HepG2 (cell line): ENCODE measurements around the gene ZDHHC21. TPM values are rescaled to one million over a fixed set of nuclear protein-coding genes. Genes with fewer than 3 reads are reported as not detected.

Experiments
- ATAC-seq: fragments of 200-7000 bp; cut with Tn5 transposase; 3 replicates; pipeline ENCODE4 v1.9.1; 2020; ENCODE audit warnings: mild to moderate bottlenecking, moderate library complexity
- BruUV-seq: library from RNA; stranded (reverse); fragments of 400-500 nt; replicated peaks from 2 replicates; lab custom pipeline; 2021; lab: Mats Ljungman, UMichigan
- CTCF ChIA-PET: fragments of 300-600 bp; formaldehyde crosslinking; extraction: SDS; loops from one replicate; lab custom pipeline; 2021; ENCODE audit warnings: low total read pairs, inconsistent platforms, low intra/inter-chr PET ratio; lab: Yijun Ruan, JAX
- POLR2A ChIA-PET: fragments of 350-600 bp; sonication (Branson Sonifier 250); formaldehyde crosslinking; loops from one replicate; lab custom pipeline; 2020; ENCODE audit warnings: antibody characterized with exemption, inconsistent platforms; lab: Yijun Ruan, JAX
- DNase-seq: peaks from one replicate; pipeline ENCODE4 v3.0.0-alpha.2; 2015; ENCODE audit warnings: low spot score
- FAIRE-seq: peaks from 3 replicates; lab custom pipeline; 2011; peaks lifted over from hg19 to GRCh38; lab: Jason Lieb, UNC
- H2AFZ ChIP-seq: one replicate; pipeline ENCODE4 v1.6.1; 2011; ENCODE audit warnings: low read length, inconsistent platforms
- H3K27ac ChIP-seq: fragments of 300-600 bp; 3 replicates; pipeline ENCODE4 v1.8.0; 2011; ENCODE audit warnings: mixed run types, mild to moderate bottlenecking, mixed read lengths, low read length, inconsistent platforms; ENCODE audit not compliant: insufficient read depth; ENCODE audit errors: extremely low read length
- H3K27me3 ChIP-seq, 2 experiments: fragments of 200-600 bp in 1 of 2; 2 replicates in 1 of 2; 3 replicates in 1 of 2; pipeline versions ENCODE4 v1.6.0 to v1.8.0; 2011; ENCODE audit warnings: low read length in 2 of 2, mild to moderate bottlenecking in 2 of 2, moderate library complexity in 2 of 2, inconsistent platforms in 1 of 2; ENCODE audit not compliant: insufficient read depth in 2 of 2, control insufficient read depth in 1 of 2
- H3K36me3 ChIP-seq, 2 experiments: fragments of 200-600 bp in 1 of 2; replicated peaks in 1 of 2; 2 replicates in 1 of 2; 3 replicates in 1 of 2; pipeline versions ENCODE4 v1.5.1 to v1.8.0; 2011; ENCODE audit warnings: low read length in 2 of 2, inconsistent platforms in 1 of 2; ENCODE audit not compliant: insufficient read depth in 2 of 2, control insufficient read depth in 1 of 2
- H3K4me1 ChIP-seq: 2 replicates; pipeline ENCODE4 v1.5.1; 2012; ENCODE audit warnings: low read length, inconsistent platforms; ENCODE audit not compliant: insufficient read depth
- H3K4me2 ChIP-seq: 2 replicates; pipeline ENCODE4 v1.6.0; 2011; ENCODE audit warnings: low read depth, low read length, inconsistent platforms
- H3K4me3 ChIP-seq, 3 experiments: fragments of 200-600 bp in 1 of 3; sonication (generic), shearing (Covaris generic) in 1 of 3; replicated peaks in 1 of 3; 2 replicates each; pipeline ENCODE4 v1.5.1; 2011 to 2016; ENCODE audit warnings: low read length in 3 of 3, inconsistent platforms in 2 of 3, low read depth in 2 of 3, mild to moderate bottlenecking in 2 of 3, control low read depth in 1 of 3, mixed read lengths in 1 of 3; ENCODE audit not compliant: insufficient read depth in 1 of 3
- H3K79me2 ChIP-seq: one replicate; pipeline ENCODE4 v1.6.1; 2011; ENCODE audit warnings: low read length, inconsistent platforms; ENCODE audit not compliant: insufficient read depth
- H3K9ac ChIP-seq: 2 replicates; pipeline ENCODE4 v1.6.0; 2011; ENCODE audit warnings: mild to moderate bottlenecking, low read depth, low read length, inconsistent platforms; ENCODE audit not compliant: insufficient read depth
- H3K9me3 ChIP-seq: 2 replicates; pipeline ENCODE4 v1.5.1; 2012; ENCODE audit warnings: mild to moderate bottlenecking, low read length
- H4K20me1 ChIP-seq: 2 replicates; pipeline ENCODE4 v1.6.0; 2011; ENCODE audit warnings: inconsistent platforms, mild to moderate bottlenecking, low read length, moderate library complexity; ENCODE audit not compliant: insufficient read depth
- KLF16 ChIP-seq, 2 experiments: sonication (generic) in 1 of 2; formaldehyde crosslinking in 1 of 2; IDR thresholded peaks; 2 replicates each; pipeline versions ENCODE4 v1.6.1 to v1.8.0; 2016 to 2023; ENCODE audit warnings: missing genetic modification reagents in 2 of 2, missing compliant biosample characterization in 1 of 2
- NBN ChIP-seq: fragments of 450-650 bp; conservative IDR thresholded peaks from 2 replicates; pipeline ENCODE4 v1.6.1; 2017
- NR2F2 ChIP-seq: IDR thresholded peaks from 2 replicates; pipeline ENCODE4 v1.6.1; 2012; ENCODE audit warnings: low read depth, inconsistent platforms, borderline replicate concordance
- PHB2 ChIP-seq: fragments of 450-650 bp; IDR thresholded peaks from 2 replicates; pipeline ENCODE4 v1.6.1; 2018; ENCODE audit not compliant: partially characterized antibody
- SP140L ChIP-seq: sonication (generic); formaldehyde crosslinking; IDR thresholded peaks from 2 replicates; pipeline ENCODE4 v1.4.0; 2020; ENCODE audit warnings: missing genetic modification reagents, borderline replicate concordance
- ZFAT ChIP-seq: sonication (generic); formaldehyde crosslinking; conservative IDR thresholded peaks from 2 replicates; pipeline ENCODE4 v1.8.1; 2023; ENCODE audit warnings: missing genetic modification reagents, inconsistent platforms
- ZFP82 ChIP-seq: sonication (generic); formaldehyde crosslinking; IDR thresholded peaks from 2 replicates; pipeline ENCODE4 v1.5.1; 2020; ENCODE audit warnings: mild to moderate bottlenecking, missing genetic modification reagents, borderline replicate concordance
- ZNF331 ChIP-seq: sonication (generic); formaldehyde crosslinking; IDR thresholded peaks from 2 replicates; pipeline ENCODE4 v1.4.0; 2020; ENCODE audit warnings: missing genetic modification reagents
- ZNF501 ChIP-seq: sonication (generic); formaldehyde crosslinking; IDR thresholded peaks from 2 replicates; pipeline ENCODE4 v1.5.1; 2020; ENCODE audit warnings: mild to moderate bottlenecking, moderate library complexity, missing genetic modification reagents
- ZNF589 ChIP-seq: sonication (generic); formaldehyde crosslinking; conservative IDR thresholded peaks from 2 replicates; pipeline ENCODE4 v1.8.0; 2022; ENCODE audit warnings: mild to moderate bottlenecking, moderate library complexity, missing genetic modification reagents
- WGBS: methylation state at CpG from one replicate; pipeline ENCODE4 v1.1.6; 2017; ENCODE audit warnings: low lambda C conversion rate; 5-methylcytosine and 5-hydroxymethylcytosine counted together
- in situ Hi-C: cut with HindIII; loops from 2 replicates; pipeline ENCODE4 v1.10.0; 2017; ENCODE audit warnings: low pct_unique_long_range_greater_than_20kb; ENCODE audit not compliant: extremely low pct_ligation_motif_present
- intact Hi-C: fragments of 100-400 bp; cut with micrococcal nuclease; formaldehyde crosslinking; loops from one replicate; pipeline ENCODE4 v1.10.0; 2022; ENCODE audit not compliant: unreplicated experiment
- polyA plus RNA-seq, 8 experiments: library from polyadenylated mRNA; depleted of rRNA in 3 of 8; stranded (reverse) in 7 of 8; unstranded in 1 of 8; fragments of >200 nt; fragmentation: Illumina TruSeq in 4 of 8; extraction: Trizol in 4 of 8; gene quantifications; 2 replicates each; pipeline versions ENCODE4 v1.2.1 to v1.2.3, GENCODE V29; 2011 to 2016; ENCODE audit warnings: low read depth in 4 of 8, missing spikeins in 1 of 8, mixed read lengths in 1 of 8; ENCODE audit not compliant: insufficient read depth in 1 of 8
- total RNA-seq, 5 experiments: library from RNA; depleted of rRNA; stranded (reverse); fragments of >200 nt; fragmentation: Illumina TruSeq; extraction: Trizol; gene quantifications; 2 replicates each; pipeline ENCODE4 v1.2.3, GENCODE V29; 2016; ENCODE audit warnings: low read depth in 1 of 5
- TF ChIP-seq, protein P1 (sequence below): sonication (generic); formaldehyde crosslinking; IDR thresholded peaks from 2 replicates; pipeline ENCODE4 v1.4.0; 2020; ENCODE audit warnings: low read depth, missing genetic modification reagents

Gene ZDHHC21
- total and polyA plus RNA-seq, 2 of the 13 experiments (the other 11 are each of a cell fraction or from before 2014, with no cell fraction given), result 2.4 to 3.7 TPM

DNA sequence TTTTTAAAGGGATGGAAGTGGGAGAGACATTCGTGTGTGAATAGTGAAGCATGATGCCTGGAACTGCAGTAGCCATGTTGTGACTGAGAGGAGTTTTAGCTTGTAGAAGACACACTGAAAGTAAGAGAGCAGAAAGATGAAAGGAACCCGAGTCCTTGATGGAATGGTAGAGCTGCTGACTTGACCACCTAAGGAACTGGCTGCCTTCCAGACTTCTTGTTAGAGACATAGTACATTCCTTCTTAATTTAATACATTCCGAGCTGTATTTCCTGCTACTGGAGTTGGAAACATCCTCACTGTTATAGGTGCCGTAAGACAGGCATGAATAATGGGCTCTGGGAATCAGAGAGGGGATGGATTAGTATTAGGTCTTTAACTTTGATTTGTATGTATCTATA lies 21.9 kb upstream of the ZDHHC21 start:
- Histone ChIP-seq H3K9me3 (no peaks in the 10 kb centered on the region), H3K27me3 (peaks cover 0 to 10% of the 10 kb centered on the region in 2 experiments; a peak in 2 of 5 replicates), H3K36me3 (no peaks in the 10 kb centered on the region), H3K4me3 (no peak overlapping the region), H3K4me1 (no peaks in the 10 kb centered on the region), H3K79me2 (no peaks in the 10 kb centered on the region), H2AFZ (no peak overlapping the region), H3K4me2 (no peak overlapping the region), H4K20me1 (no peaks in the 10 kb centered on the region), H3K27ac (no peak overlapping the region), H3K9ac (no peak overlapping the region)
- in situ Hi-C loops (no loop called here), intact Hi-C loops (no loop called here)
- POLR2A ChIA-PET, result no interaction called here
- CTCF ChIA-PET, result no interaction called here
- no peak for ATAC-seq
- FAIRE-seq, result no peak
- BruUV-seq, result no TSS peak
- DNase-seq, result no peak
- WGBS, result 47% methylated on average over 4 of the region's 4 CpGs
- TF ChIP-seq ZFP82 (CRISPR knock-in tag) (no peak), ZNF331 (no peak), NBN (no peak), PHB2 (no peak), ZNF501 (CRISPR knock-in tag) (no peak), NR2F2 (no peak), ZFAT (CRISPR knock-in tag) (no peak), KLF16 (CRISPR knock-in tag; IDR thresholded peaks at IDR 0.05) (no peak), SP140L (CRISPR knock-in tag) (no peak), ZNF589 (CRISPR knock-in tag) (no peak)
- TF ChIP-seq, protein P1, sequence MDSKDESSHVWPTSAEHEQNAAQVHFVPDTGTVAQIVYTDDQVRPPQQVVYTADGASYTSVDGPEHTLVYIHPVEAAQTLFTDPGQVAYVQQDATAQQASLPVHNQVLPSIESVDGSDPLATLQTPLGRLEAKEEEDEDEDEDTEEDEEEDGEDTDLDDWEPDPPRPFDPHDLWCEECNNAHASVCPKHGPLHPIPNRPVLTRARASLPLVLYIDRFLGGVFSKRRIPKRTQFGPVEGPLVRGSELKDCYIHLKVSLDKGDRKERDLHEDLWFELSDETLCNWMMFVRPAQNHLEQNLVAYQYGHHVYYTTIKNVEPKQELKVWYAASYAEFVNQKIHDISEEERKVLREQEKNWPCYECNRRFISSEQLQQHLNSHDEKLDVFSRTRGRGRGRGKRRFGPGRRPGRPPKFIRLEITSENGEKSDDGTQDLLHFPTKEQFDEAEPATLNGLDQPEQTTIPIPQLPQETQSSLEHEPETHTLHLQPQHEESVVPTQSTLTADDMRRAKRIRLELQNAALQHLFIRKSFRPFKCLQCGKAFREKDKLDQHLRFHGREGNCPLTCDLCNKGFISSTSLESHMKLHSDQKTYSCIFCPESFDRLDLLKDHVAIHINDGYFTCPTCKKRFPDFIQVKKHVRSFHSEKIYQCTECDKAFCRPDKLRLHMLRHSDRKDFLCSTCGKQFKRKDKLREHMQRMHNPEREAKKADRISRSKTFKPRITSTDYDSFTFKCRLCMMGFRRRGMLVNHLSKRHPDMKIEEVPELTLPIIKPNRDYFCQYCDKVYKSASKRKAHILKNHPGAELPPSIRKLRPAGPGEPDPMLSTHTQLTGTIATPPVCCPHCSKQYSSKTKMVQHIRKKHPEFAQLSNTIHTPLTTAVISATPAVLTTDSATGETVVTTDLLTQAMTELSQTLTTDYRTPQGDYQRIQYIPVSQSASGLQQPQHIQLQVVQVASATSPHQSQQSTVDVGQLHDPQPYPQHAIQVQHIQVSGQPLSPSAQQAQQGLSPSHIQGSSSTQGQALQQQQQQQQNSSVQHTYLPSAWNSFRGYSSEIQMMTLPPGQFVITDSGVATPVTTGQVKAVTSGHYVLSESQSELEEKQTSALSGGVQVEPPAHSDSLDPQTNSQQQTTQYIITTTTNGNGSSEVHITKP, result no peak
